ENCODE measurements around the gene HS3ST2.
A peak's percentile ranks its signal among the peaks of the same experiment; 100 is the strongest.
"Not testable (repeated sequence)": the region's sequence is repeated elsewhere in the genome, so short reads cannot be mapped to it uniquely, and the experiment has no call there.

The HS3ST2 gene

DNA sequence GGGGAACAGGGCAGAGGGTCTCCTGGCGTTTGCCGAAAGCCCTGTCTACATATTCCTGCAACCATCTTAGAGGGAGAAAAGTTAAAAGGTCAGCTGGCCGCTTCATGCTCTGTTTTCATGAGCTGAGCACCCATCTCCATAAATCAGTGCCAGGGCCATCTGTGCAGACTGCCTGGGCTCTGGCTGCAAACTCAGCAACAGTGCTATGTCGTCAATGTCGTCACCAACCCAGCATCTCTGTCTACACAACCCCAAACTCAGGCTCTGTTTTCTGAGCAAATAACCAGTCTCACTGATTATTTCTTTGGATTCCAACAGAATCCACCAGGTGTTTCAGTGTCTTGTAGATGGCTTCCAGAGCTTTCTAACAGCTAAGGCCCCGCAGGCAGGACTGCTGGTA is 65.0 kb downstream of the HS3ST2 start:
- DNase-seq (ENCODE audit: low spot score), result no peak

DNA sequence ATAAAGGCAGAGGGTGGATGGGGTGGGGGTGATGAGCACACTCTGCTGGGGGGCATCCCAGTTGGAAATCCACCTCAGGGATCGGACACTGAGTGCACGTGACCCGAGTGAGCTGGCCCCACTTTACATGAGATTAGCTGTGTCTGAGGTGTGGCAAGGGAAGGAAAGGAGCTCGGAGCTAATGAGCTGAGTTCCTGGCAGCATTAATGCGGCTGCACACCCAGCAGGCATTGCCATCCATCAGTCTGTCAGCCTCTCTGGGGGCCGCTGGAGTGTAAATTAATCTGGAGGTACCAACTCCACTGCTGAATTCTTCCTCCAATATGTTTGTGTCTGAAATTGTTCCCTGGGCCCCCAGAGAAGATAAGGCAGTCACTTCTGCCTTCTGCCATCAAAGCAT is 65.5 kb downstream of the HS3ST2 start:
- DNase-seq (ENCODE audit: low spot score), result no peak

GRCh38 chr16:22882981-22883380 is 69.0 kb downstream of the HS3ST2 start:
- DNase-seq (ENCODE audit: low spot score), result no peak

- DNase-seq (ENCODE audit: low spot score), result no peak
Observed at GRCh38 chr16:22885951-22886350, 72.0 kb downstream of the HS3ST2 start.

GRCh38 chr16:22886927-22887326 is 73.0 kb downstream of the HS3ST2 start:
- no peak for DNase-seq (ENCODE audit: low spot score)

- no peak for DNase-seq (ENCODE audit: low spot score)
Observed at GRCh38 chr16:22887445-22887844, 73.5 kb downstream of the HS3ST2 start.

GRCh38 chr16:22888791-22889190 is 74.8 kb downstream of the HS3ST2 start:
- no peak for DNase-seq (ENCODE audit: low spot score)

- DNase-seq (ENCODE audit: low spot score), result no peak
Observed at GRCh38 chr16:22890976-22891375, 77.0 kb downstream of the HS3ST2 start.

DNA sequence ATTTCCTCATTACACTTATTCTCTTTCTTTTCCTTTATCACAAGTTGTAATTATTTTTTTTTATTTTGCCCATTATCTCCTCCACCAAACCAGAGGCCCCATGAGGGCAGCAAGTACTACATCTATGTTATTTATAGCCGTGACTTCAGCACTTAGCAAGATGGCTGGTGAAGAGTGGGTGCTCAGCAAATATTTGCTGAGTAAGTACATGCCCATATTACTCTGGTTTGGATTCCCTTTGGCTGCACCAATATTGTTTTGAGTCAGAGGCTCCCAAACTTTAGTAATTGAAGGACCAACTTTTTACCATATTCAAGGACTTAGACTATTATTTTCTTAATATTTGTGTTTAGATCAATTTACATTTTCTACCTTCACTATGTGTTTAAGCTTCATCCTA is 83.2 kb downstream of the HS3ST2 start:
- no peak for DNase-seq (ENCODE audit: low spot score)

DNA sequence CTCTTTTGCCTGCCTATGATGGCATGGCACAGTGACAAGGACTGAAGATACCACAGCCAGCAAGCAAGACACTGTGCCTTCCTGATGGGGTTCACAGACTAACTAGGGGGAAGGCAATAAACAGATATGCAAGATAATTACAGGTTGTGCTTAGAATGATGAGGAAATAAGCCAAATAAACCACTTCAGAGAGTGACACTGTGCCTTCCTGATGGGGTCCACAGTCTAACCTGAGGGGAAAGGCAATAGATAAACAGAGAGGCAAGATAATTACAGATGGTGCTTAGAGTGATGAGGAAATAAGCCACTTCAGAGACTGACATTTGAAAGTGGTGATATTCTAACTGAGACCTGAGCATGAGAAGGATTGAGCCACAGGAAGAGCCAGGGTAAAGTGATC is 84.2 kb downstream of the HS3ST2 start:
- no peak for DNase-seq (ENCODE audit: low spot score)

- peak; percentile 51 for DNase-seq (ENCODE audit: low spot score)
Observed at GRCh38 chr16:22898874-22899348, 84.9 kb downstream of the HS3ST2 start.

DNA sequence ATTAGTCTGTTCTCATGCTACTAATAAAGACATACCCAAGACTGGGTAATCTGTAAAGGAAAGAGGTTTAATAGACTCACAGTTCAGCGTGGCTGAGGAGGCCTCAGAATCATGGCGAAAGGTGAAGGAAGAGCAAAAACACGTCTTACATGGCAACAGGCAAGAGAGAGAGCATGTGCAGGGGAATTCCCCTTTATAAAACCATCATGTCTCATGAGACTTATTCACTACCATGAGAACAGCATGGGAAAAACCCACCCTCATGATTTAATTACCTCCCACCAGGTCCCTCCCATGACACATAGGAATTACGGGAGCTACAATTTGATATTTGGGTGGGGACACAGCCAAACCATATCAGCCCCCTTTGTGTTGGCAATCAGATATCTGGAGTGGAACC is 85.6 kb downstream of the HS3ST2 start:
- DNase-seq (ENCODE audit: low spot score), result not testable (repeated sequence)

- no peak for DNase-seq (ENCODE audit: low spot score)
Observed at GRCh38 chr16:22900863-22901262, 86.9 kb downstream of the HS3ST2 start.

DNA sequence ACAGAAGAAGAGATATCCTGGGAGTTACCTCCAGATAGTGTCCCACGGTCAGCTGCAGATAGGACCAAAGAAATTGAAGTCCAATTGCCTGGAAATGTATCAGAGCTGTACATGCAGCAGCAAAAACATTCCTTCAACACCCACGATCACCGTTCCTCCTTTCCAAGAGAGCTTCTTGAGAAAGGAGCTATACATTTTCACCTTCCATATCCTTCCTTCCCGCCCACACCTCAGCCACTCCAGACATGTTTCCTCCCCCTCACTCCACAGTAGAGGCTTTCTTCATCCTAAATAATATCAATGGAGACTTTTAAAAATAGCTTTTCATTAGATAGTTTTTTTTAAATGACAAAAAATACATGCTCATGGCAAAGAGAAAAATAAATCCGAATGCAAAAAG is 87.6 kb downstream of the HS3ST2 start:
- DNase-seq (ENCODE audit: low spot score), result peak; percentile 7

DNA sequence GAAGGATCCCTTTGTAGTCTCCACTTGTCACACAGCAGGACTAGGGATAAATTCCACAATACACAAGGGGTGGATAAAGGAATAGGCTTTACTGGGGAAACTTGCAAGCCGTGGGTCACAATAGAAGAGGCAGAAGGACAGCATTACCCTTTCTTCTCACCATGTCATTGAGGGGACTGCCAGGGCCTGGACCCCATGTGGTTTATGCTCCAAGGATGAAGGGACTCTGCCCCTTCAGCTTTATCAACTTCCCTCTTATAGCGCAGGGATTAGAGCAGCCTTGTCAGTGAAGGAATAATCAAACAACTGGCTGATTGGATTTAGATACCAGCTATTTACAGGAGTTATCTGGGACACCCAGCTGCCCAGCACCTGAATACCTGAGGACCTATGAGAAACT is 89.8 kb downstream of the HS3ST2 start:
- no peak for DNase-seq (ENCODE audit: low spot score)

- DNase-seq (ENCODE audit: low spot score), result no peak
Observed at GRCh38 chr16:22912654-22913053, 98.7 kb downstream of the HS3ST2 start.

DNA sequence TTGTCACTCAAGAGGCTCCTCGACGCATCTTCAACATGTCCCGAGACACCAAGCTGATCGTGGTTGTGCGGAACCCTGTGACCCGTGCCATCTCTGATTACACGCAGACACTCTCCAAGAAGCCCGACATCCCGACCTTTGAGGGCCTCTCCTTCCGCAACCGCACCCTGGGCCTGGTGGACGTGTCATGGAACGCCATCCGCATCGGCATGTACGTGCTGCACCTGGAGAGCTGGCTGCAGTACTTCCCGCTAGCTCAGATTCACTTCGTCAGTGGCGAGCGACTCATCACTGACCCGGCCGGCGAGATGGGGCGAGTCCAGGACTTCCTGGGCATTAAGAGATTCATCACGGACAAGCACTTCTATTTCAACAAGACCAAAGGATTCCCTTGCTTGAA is 101.0 kb downstream of the HS3ST2 start:
- no peak for DNase-seq (ENCODE audit: low spot score)

DNA sequence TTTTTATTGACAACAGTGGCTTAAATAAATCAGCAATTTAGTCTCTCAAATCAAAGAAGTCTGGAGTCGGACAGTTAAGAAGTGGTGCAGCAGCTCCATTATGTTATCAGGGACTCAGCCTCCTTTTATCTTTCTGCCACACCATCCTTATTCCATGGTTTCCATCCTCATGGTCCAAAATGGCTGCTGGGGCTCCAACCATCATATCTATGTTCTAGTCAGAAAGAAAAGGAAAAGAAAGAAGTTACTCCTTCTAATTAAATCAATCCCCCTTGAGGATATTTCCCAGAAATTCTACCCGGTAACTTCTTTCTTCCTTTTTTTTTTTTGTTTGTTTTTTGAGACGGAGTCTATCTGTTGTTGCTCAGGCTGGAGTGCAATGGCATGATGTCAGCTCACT is 109.5 kb downstream of the HS3ST2 start:
- no peak for DNase-seq (ENCODE audit: low spot score)

DNA sequence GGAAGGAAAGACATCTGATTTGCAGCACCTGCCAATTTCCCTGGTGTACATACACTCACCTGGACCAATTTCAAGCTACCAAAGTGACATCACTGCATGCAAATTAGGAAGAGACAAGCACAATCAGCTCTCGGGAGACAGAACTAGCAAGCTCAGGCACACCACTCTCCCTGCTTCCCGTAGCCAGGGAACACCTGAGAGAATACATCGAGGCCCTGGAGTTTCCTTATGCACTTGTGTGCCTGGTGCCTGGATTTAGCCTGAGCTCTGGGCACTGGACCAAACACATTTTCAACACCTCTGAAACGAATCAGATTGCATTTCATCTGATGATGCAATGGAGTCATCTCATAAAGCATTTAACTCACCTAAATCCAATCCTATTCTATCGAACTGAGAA is 110.5 kb downstream of the HS3ST2 start:
- DNase-seq (ENCODE audit: low spot score), result no peak

- no peak for DNase-seq (ENCODE audit: low spot score)
Observed at GRCh38 chr16:22926105-22926751, 112.3 kb downstream of the HS3ST2 start.

DNA sequence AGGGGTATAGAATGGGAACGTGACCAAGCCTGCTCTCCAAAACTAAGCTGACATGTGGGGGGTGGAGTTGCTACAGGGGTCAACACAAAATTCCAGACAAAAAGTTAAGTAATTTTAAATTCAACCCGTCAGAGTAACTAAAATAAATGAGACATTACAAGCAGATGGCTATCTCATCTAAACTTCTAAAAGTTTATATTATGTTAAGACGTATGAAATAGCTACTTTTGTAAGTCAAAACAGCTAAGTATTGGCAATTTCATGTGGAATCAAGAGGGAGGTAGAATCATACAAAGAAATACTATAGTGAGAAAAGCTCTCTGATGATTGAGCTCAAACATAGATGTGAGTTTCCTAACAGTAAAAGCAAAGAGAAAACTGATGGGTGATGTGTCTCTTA is 113.3 kb downstream of the HS3ST2 start:
- DNase-seq (ENCODE audit: low spot score), result no peak

DNA sequence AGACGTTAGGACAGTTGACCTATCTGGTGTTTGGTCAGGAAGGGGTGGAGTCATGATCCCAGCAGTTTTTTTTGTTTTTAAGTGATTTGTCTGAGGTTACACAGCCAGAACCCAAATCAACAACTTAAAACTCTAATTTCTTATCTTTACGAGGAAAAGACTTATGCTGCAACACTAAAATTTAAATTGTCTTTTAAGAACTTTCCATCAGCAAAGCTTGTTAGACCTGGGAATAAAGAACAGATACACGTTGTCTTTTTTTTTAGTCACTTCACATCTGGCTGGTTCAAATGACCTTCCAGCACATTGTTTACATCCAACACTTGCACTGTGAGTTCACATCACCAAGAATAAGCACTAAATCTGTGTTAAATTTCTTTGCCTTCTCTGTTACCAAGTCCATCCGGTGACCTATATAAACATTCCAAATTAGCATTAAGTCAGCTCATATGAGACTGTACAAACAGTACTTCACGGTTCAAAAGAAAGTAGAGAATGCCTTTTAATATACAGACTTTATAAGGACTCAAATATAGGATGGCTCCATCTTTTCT is 115.0 kb downstream of the HS3ST2 start:
- DNase-seq (ENCODE audit: low spot score), result no peak

DNA sequence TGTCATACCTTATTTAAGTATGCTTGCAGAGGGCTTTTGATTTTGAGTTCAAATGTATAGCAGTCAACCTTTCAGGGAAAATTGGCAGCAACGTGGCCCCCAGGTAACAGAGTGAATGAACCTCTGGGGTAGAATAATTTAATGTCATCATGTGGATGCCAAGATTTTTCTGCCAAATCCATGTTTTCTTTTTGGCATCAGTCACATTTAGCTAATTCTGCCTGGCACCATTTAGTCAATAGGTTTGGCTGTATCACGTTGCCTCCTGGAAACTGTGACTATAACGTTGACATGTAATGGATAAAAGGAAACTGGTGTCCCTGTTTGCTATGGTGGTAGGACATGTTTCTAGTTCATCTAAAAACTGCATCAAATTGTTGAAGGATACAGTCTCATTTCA is 115.5 kb downstream of the HS3ST2 start:
- no peak for DNase-seq (ENCODE audit: low spot score)

Measured in COLO829 (cell line).